K562 (cell line): ENCODE results near the gene PTK7. TPM values are rescaled to one million over a fixed set of nuclear protein-coding genes. Genes with fewer than 3 reads are reported as not detected.

Source experiments
- BACH1 ChIP-seq: fragments of 200-800 bp; sonication (Bioruptor generic); IDR thresholded peaks from 2 replicates; pipeline ENCODE4 v1.6.1; 2016; ENCODE audit warnings: missing genetic modification characterization, missing compliant biosample characterization
- CBFB ChIP-seq: sonication (generic); formaldehyde crosslinking; IDR thresholded peaks from 2 replicates; pipeline ENCODE4 v1.4.0; 2020; ENCODE audit warnings: mild to moderate bottlenecking, missing genetic modification reagents
- DIDO1 ChIP-seq: fragments of 450-650 bp; IDR thresholded peaks from 2 replicates; pipeline ENCODE4 v1.6.1; 2016; ENCODE audit warnings: low read depth, missing biosample characterization, missing genetic modification characterization
- HDAC1 ChIP-seq, 2 experiments: fragments of 450-650 bp; IDR thresholded peaks; 2 replicates each; pipeline ENCODE4 v1.6.1; 2016 to 2017; ENCODE audit warnings: inconsistent platforms in 1 of 2, mild to moderate bottlenecking in 1 of 2, moderate library complexity in 1 of 2
- HLTF ChIP-seq: fragments of 450-650 bp; IDR thresholded peaks from 2 replicates; pipeline ENCODE4 v1.6.1; 2016
- LCOR ChIP-seq: sonication (generic); formaldehyde crosslinking; IDR thresholded peaks from 2 replicates; pipeline ENCODE4 v1.8.0; 2022; ENCODE audit warnings: mild to moderate bottlenecking, missing genetic modification reagents
- MAFG ChIP-seq: fragments of 450-650 bp; conservative IDR thresholded peaks from 2 replicates; pipeline ENCODE4 v1.6.1; 2016; ENCODE audit warnings: missing genetic modification characterization, missing compliant biosample characterization
- NFRKB ChIP-seq: fragments of 450-650 bp; IDR thresholded peaks from 2 replicates; pipeline ENCODE4 v1.6.1; 2016; ENCODE audit warnings: low read depth
- RBM22 ChIP-seq: fragments of 200-400 bp; formaldehyde crosslinking; IDR thresholded peaks from 2 replicates; pipeline ENCODE4 v1.6.1; 2018; ENCODE audit warnings: low read length, low read depth; ENCODE audit not compliant: poor library complexity, severe bottlenecking
- RFX7 ChIP-seq: fragments of 250-450 bp; sonication (Bioruptor Pico); IDR thresholded peaks from 2 replicates; pipeline ENCODE4 v1.5.1; 2021; ENCODE audit warnings: mild to moderate bottlenecking
- RNF2 ChIP-seq: sonication (generic); IDR thresholded peaks from 2 replicates; pipeline ENCODE4 v1.6.1; 2016
- SMARCA4 ChIP-seq: fragments of 450-650 bp; IDR thresholded peaks from 2 replicates; pipeline ENCODE4 v1.6.1; 2016
- SMARCC2 ChIP-seq: fragments of 450-650 bp; IDR thresholded peaks from 2 replicates; pipeline ENCODE4 v1.6.1; 2017; ENCODE audit warnings: antibody characterized with exemption, moderate library complexity, mild to moderate bottlenecking, low read depth
- SUPT5H ChIP-seq: fragments of 450-650 bp; IDR thresholded peaks from 2 replicates; pipeline ENCODE4 v1.6.1; 2016
- TCF7 ChIP-seq: sonication (generic); IDR thresholded peaks from 2 replicates; pipeline ENCODE4 v1.6.1; 2016; ENCODE audit warnings: antibody characterized with exemption, borderline replicate concordance
- TFAM ChIP-seq: fragments of 250-450 bp; sonication (Bioruptor Pico); conservative IDR thresholded peaks from 2 replicates; pipeline ENCODE4 v1.5.0; 2021; ENCODE audit warnings: mild to moderate bottlenecking, moderate library complexity
- XRCC3 ChIP-seq: fragments of 450-650 bp; IDR thresholded peaks from 2 replicates; pipeline ENCODE4 v1.6.1; 2017; ENCODE audit warnings: mild to moderate bottlenecking, moderate library complexity
- ZSCAN32 ChIP-seq: fragments of 450-650 bp; formaldehyde crosslinking; IDR thresholded peaks from 2 replicates; pipeline ENCODE4 v1.4.0; 2020; ENCODE audit warnings: mild to moderate bottlenecking, moderate library complexity
- polyA plus RNA-seq, 8 experiments: library from polyadenylated mRNA; depleted of rRNA in 4 of 8; stranded (reverse) in 5 of 8; unstranded in 3 of 8; fragments of >200 nt; fragmentation: Nextera tagmentation in 2 of 8; fragmentation: Illumina TruSeq in 1 of 8; extraction: Ambion mirVana in 2 of 8; extraction: Trizol in 1 of 8; gene quantifications; 2 replicates each; pipeline versions ENCODE4 v1.2.1 to v1.2.3, GENCODE V29; 2011 to 2014; ENCODE audit warnings: inconsistent platforms in 1 of 8, missing spikeins in 1 of 8
- total RNA-seq, 7 experiments: library from RNA; depleted of rRNA in 6 of 7; stranded (reverse); fragments of >200 nt in 6 of 7; fragmentation: Illumina TruSeq in 2 of 7; extraction: Trizol in 2 of 7; gene quantifications; 2 replicates each; pipeline versions ENCODE4 v1.2.1 to v1.2.3, GENCODE V29; 2011 to 2021; ENCODE audit warnings: low replicate concordance in 1 of 7
- TF ChIP-seq, protein P1 (sequence below), 2 experiments: fragments of 450-650 bp; conservative IDR thresholded peaks; 2 replicates each; pipeline ENCODE4 v1.6.1; 2017; ENCODE audit warnings: mild to moderate bottlenecking in 2 of 2, moderate library complexity in 2 of 2
- TF ChIP-seq, protein P2 (sequence below): fragments of 200-800 bp; sonication (Bioruptor generic); IDR thresholded peaks from 2 replicates; pipeline ENCODE4 v1.6.1; 2017; ENCODE audit warnings: missing genetic modification characterization, missing compliant biosample characterization
- TF ChIP-seq, protein P3 (sequence below): sonication (generic); formaldehyde crosslinking; IDR thresholded peaks from 2 replicates; pipeline ENCODE4 v1.8.0; 2022; ENCODE audit warnings: mild to moderate bottlenecking, low read depth, missing genetic modification reagents
- TF ChIP-seq, protein P4 (sequence below): fragments of 450-650 bp; IDR thresholded peaks from 2 replicates; pipeline ENCODE4 v1.6.1; 2016; ENCODE audit warnings: borderline replicate concordance
- TF ChIP-seq, protein P5 (sequence below): sonication (generic); IDR thresholded peaks from 2 replicates; pipeline ENCODE4 v1.6.1; 2016

Gene PTK7
- total and polyA plus RNA-seq, 9 of the 15 experiments (the other 6 are each of a cell fraction or from before 2014, with no cell fraction given), result 0.20 to 6.8 (median 4.2) TPM

DNA sequence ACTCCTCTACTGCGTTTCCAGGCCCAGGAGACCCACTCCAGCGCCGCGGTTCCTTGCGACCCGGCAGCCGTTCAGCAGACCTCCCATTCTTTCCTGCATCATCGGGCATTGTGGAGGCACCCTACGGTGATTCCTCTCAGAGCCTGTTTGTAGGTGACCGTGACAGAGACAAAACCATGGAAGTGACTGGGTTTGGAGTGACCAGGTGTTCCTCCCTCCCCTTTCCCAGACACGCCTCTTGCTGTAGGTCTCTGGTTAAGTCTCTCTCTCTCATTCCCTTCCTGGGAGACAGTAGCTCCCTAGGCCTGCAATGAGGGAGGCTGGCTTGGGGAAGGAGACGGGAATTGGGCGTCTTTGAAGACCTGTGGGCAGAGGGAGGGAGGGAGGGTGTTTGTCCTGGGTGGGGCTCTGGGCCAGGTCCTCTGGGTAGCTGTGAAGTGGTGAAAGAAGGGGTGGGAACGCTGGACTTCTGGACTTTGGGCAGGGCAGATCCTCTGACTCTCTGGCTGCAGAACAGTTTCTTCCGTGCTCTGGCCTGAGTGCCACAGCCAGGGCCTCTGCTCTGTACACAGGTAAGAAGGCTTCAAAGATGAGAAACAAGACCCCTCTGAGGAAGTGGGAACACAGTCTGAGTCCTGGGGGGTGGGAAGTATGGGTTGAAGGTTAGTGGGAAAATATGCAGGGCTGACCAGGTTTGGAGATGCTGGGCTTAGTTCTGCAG, 15.9 kb upstream of the PTK7 start (continued):
- TF ChIP-seq, protein P1, sequence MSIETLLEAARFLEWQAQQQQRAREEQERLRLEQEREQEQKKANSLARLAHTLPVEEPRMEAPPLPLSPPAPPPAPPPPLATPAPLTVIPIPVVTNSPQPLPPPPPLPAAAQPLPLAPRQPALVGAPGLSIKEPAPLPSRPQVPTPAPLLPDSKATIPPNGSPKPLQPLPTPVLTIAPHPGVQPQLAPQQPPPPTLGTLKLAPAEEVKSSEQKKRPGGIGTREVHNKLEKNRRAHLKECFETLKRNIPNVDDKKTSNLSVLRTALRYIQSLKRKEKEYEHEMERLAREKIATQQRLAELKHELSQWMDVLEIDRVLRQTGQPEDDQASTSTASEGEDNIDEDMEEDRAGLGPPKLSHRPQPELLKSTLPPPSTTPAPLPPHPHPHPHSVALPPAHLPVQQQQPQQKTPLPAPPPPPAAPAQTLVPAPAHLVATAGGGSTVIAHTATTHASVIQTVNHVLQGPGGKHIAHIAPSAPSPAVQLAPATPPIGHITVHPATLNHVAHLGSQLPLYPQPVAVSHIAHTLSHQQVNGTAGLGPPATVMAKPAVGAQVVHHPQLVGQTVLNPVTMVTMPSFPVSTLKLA (conservative IDR thresholded peaks at IDR 0.05), result no peak
- TF ChIP-seq NFRKB (0 out of 2 replicates have a peak, but pooled peaks have one; percentile 22), DIDO1 (tag) (no peak), TFAM (CRISPR knock-in tag) (no peak), XRCC3 (no peak), SMARCC2 (no peak), SMARCA4 (peak; percentile 54; the same call in 1 of the 2 replicates), RFX7 (CRISPR knock-in tag) (no peak), RNF2 (no peak), LCOR (CRISPR knock-in tag) (no peak), SUPT5H (peak; percentile 8; the same call in 1 of the 2 replicates), ZSCAN32 (CRISPR knock-in tag) (no peak), CBFB (CRISPR knock-in tag) (no peak), BACH1 (tag) (no peak), MAFG (tag) (no peak), RBM22 (no peak), HLTF (no peak; the same call in 1 of the 2 replicates), TCF7 (no peak), HDAC1 (IDR thresholded peaks at IDR 0.05) (0 out of 4 replicates have a peak, but pooled peaks of 1 of the 2 experiments have one; percentile 81)
- TF ChIP-seq, protein P2, sequence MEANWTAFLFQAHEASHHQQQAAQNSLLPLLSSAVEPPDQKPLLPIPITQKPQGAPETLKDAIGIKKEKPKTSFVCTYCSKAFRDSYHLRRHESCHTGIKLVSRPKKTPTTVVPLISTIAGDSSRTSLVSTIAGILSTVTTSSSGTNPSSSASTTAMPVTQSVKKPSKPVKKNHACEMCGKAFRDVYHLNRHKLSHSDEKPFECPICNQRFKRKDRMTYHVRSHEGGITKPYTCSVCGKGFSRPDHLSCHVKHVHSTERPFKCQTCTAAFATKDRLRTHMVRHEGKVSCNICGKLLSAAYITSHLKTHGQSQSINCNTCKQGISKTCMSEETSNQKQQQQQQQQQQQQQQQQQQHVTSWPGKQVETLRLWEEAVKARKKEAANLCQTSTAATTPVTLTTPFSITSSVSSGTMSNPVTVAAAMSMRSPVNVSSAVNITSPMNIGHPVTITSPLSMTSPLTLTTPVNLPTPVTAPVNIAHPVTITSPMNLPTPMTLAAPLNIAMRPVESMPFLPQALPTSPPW (CRISPR knock-in tag), result peak; percentile 20; the same call in 1 of the 2 replicates
- TF ChIP-seq, protein P3, sequence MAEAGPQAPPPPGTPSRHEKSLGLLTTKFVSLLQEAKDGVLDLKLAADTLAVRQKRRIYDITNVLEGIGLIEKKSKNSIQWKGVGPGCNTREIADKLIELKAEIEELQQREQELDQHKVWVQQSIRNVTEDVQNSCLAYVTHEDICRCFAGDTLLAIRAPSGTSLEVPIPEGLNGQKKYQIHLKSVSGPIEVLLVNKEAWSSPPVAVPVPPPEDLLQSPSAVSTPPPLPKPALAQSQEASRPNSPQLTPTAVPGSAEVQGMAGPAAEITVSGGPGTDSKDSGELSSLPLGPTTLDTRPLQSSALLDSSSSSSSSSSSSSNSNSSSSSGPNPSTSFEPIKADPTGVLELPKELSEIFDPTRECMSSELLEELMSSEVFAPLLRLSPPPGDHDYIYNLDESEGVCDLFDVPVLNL (CRISPR knock-in tag), result no peak
- TF ChIP-seq, protein P4, sequence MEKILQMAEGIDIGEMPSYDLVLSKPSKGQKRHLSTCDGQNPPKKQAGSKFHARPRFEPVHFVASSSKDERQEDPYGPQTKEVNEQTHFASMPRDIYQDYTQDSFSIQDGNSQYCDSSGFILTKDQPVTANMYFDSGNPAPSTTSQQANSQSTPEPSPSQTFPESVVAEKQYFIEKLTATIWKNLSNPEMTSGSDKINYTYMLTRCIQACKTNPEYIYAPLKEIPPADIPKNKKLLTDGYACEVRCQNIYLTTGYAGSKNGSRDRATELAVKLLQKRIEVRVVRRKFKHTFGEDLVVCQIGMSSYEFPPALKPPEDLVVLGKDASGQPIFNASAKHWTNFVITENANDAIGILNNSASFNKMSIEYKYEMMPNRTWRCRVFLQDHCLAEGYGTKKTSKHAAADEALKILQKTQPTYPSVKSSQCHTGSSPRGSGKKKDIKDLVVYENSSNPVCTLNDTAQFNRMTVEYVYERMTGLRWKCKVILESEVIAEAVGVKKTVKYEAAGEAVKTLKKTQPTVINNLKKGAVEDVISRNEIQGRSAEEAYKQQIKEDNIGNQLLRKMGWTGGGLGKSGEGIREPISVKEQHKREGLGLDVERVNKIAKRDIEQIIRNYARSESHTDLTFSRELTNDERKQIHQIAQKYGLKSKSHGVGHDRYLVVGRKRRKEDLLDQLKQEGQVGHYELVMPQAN, result peak; percentile 91; the same call in 1 of the 2 replicates
- TF ChIP-seq, protein P5, sequence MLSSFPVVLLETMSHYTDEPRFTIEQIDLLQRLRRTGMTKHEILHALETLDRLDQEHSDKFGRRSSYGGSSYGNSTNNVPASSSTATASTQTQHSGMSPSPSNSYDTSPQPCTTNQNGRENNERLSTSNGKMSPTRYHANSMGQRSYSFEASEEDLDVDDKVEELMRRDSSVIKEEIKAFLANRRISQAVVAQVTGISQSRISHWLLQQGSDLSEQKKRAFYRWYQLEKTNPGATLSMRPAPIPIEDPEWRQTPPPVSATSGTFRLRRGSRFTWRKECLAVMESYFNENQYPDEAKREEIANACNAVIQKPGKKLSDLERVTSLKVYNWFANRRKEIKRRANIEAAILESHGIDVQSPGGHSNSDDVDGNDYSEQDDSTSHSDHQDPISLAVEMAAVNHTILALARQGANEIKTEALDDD, result peak; percentile 33; the same call in 1 of the 2 replicates
